ENCODE results near the gene CFAP77.

- TF ChIP-seq CTCF (IDR thresholded peaks at IDR 0.05) (no peak), MXI1 (IDR thresholded peaks at IDR 0.05; ENCODE audit: low read depth, low read length) (no peak), USF1 (IDR thresholded peaks at IDR 0.05; ENCODE audit: borderline replicate concordance, low read depth) (no peak), ZBTB33 (IDR thresholded peaks at IDR 0.05; ENCODE audit: borderline replicate concordance, low read depth) (no peak), POLR2AphosphoS5 (IDR thresholded peaks at IDR 0.05; ENCODE audit: low read depth, low read length) (no peak), GATA2 (CRISPR knock-in tag; IDR thresholded peaks at IDR 0.05) (no peak), EZH2phosphoT487 (IDR thresholded peaks at IDR 0.05; ENCODE audit: borderline replicate concordance, low read depth) (no peak), YY1 (IDR thresholded peaks at IDR 0.05; ENCODE audit: low read depth) (no peak), NRF1 (IDR thresholded peaks at IDR 0.05; ENCODE audit: low read depth, low read length) (no peak), SMC3 (IDR thresholded peaks at IDR 0.05; ENCODE audit: low read depth, low read length) (no peak), GABPA (IDR thresholded peaks at IDR 0.05; ENCODE audit: low read depth) (no peak), FOSL2 (IDR thresholded peaks at IDR 0.05; ENCODE audit: borderline replicate concordance, low read depth) (no peak), REST (IDR thresholded peaks at IDR 0.05; ENCODE audit: low read depth, low read length) (no peak), TAF1 (IDR thresholded peaks at IDR 0.05; ENCODE audit: borderline replicate concordance, low read depth, low read length) (no peak)
Measured at GRCh38 chr9:132366481-132366880, 43.5 kb upstream of the CFAP77 start.
